ENCODE measurements around the gene LRRC18.

LRRC18 gene

GRCh38 chr10:48946891-48947500 lies 7.4 kb upstream of the LRRC18 start:
- no peak overlapping the region for H3K9ac ChIP-seq (ENCODE audit: low read depth in 1 of 2, low read length in 2 of 2)
- H3K27ac ChIP-seq (ENCODE audit: low read depth, low read length) = no peak overlapping the region
- no peaks in the 10 kb centered on the region for H3K27me3 ChIP-seq (ENCODE audit: control insufficient read depth in 1 of 2, insufficient read depth in 2 of 2, low read length in 2 of 2)
- H3K9me3 ChIP-seq (ENCODE audit: control insufficient read depth in 1 of 2, low read length in 2 of 2) = no peaks in the 10 kb centered on the region
- no peaks in the 10 kb centered on the region for H3K36me3 ChIP-seq (ENCODE audit: control insufficient read depth in 1 of 2, insufficient read depth in 2 of 2, low read length in 2 of 2)
- no peak overlapping the region for H3K4me3 ChIP-seq (ENCODE audit: low read depth in 1 of 2, low read length in 2 of 2)
- peaks cover 0 to 8% of the 10 kb centered on the region in 2 donors for H3K4me1 ChIP-seq (ENCODE audit: control insufficient read depth in 1 of 2, insufficient read depth in 2 of 2, low read length in 2 of 2)

- Histone ChIP-seq H3K4me3 (ENCODE audit: low read depth in 1 of 2, low read length in 2 of 2) (no peak overlapping the region), H3K9me3 (ENCODE audit: control insufficient read depth in 1 of 2, low read length in 2 of 2) (no peaks in the 10 kb centered on the region), H3K9ac (ENCODE audit: low read depth in 1 of 2, low read length in 2 of 2) (no peak overlapping the region), H3K36me3 (ENCODE audit: control insufficient read depth in 1 of 2, insufficient read depth in 2 of 2, low read length in 2 of 2) (no peaks in the 10 kb centered on the region), H3K27me3 (ENCODE audit: control insufficient read depth in 1 of 2, insufficient read depth in 2 of 2, low read length in 2 of 2) (no peaks in the 10 kb centered on the region), H3K27ac (ENCODE audit: low read depth, low read length) (no peak overlapping the region), H3K4me1 (ENCODE audit: control insufficient read depth in 1 of 2, insufficient read depth in 2 of 2, low read length in 2 of 2) (peaks cover 0 to 8% of the 10 kb centered on the region in 2 donors)
These were observed 6.7 kb upstream of the LRRC18 start for GRCh38 chr10:48946332-48946731.

- Histone ChIP-seq H3K9ac (ENCODE audit: low read depth in 1 of 2, low read length in 2 of 2) (no peak overlapping the region), H3K4me1 (ENCODE audit: control insufficient read depth in 1 of 2, insufficient read depth in 2 of 2, low read length in 2 of 2) (peaks cover 0 to 8% of the 10 kb centered on the region in 2 donors), H3K9me3 (ENCODE audit: control insufficient read depth in 1 of 2, low read length in 2 of 2) (no peaks in the 10 kb centered on the region), H3K27me3 (ENCODE audit: control insufficient read depth in 1 of 2, insufficient read depth in 2 of 2, low read length in 2 of 2) (no peaks in the 10 kb centered on the region), H3K27ac (ENCODE audit: low read depth, low read length) (no peak overlapping the region), H3K36me3 (ENCODE audit: control insufficient read depth in 1 of 2, insufficient read depth in 2 of 2, low read length in 2 of 2) (no peaks in the 10 kb centered on the region), H3K4me3 (ENCODE audit: low read depth in 1 of 2, low read length in 2 of 2) (no peak overlapping the region)
These were observed 5.9 kb upstream of the LRRC18 start for GRCh38 chr10:48945441-48946130.

- no peaks in the 10 kb centered on the region for H3K36me3 ChIP-seq (ENCODE audit: control insufficient read depth in 1 of 2, insufficient read depth in 2 of 2, low read length in 2 of 2)
- no peaks in the 10 kb centered on the region for H3K9me3 ChIP-seq (ENCODE audit: control insufficient read depth in 1 of 2, low read length in 2 of 2)
- H3K9ac ChIP-seq (ENCODE audit: low read depth in 1 of 2, low read length in 2 of 2) = no peak overlapping the region
- peaks cover 0 to 8% of the 10 kb centered on the region in 2 donors for H3K4me1 ChIP-seq (ENCODE audit: control insufficient read depth in 1 of 2, insufficient read depth in 2 of 2, low read length in 2 of 2)
- no peaks in the 10 kb centered on the region for H3K27me3 ChIP-seq (ENCODE audit: control insufficient read depth in 1 of 2, insufficient read depth in 2 of 2, low read length in 2 of 2)
- no peak overlapping the region for H3K4me3 ChIP-seq (ENCODE audit: low read depth in 1 of 2, low read length in 2 of 2)
- no peak overlapping the region for H3K27ac ChIP-seq (ENCODE audit: low read depth, low read length)
These were observed 4.5 kb upstream of the LRRC18 start for GRCh38 chr10:48944171-48944570.

- H3K9me3 ChIP-seq (ENCODE audit: control insufficient read depth in 1 of 2, low read length in 2 of 2) = no peaks in the 10 kb centered on the region
- H3K36me3 ChIP-seq (ENCODE audit: control insufficient read depth in 1 of 2, insufficient read depth in 2 of 2, low read length in 2 of 2) = no peaks in the 10 kb centered on the region
- no peaks in the 10 kb centered on the region for H3K27me3 ChIP-seq (ENCODE audit: control insufficient read depth in 1 of 2, insufficient read depth in 2 of 2, low read length in 2 of 2)
- no peak overlapping the region for H3K9ac ChIP-seq (ENCODE audit: low read depth in 1 of 2, low read length in 2 of 2)
- H3K4me1 ChIP-seq (ENCODE audit: control insufficient read depth in 1 of 2, insufficient read depth in 2 of 2, low read length in 2 of 2) = peaks cover 0 to 8% of the 10 kb centered on the region in 2 donors
- no peak overlapping the region for H3K4me3 ChIP-seq (ENCODE audit: low read depth in 1 of 2, low read length in 2 of 2)
- no peak overlapping the region for H3K27ac ChIP-seq (ENCODE audit: low read depth, low read length)
These were observed 3.5 kb upstream of the LRRC18 start for GRCh38 chr10:48943096-48943495.

GRCh38 chr10:48941427-48942075 lies 1.9 kb upstream of the LRRC18 start:
- Histone ChIP-seq H3K9ac (ENCODE audit: low read depth in 1 of 2, low read length in 2 of 2) (no peak overlapping the region), H3K4me1 (ENCODE audit: control insufficient read depth in 1 of 2, insufficient read depth in 2 of 2, low read length in 2 of 2) (peaks cover 0 to 8% of the 10 kb centered on the region in 2 donors), H3K36me3 (ENCODE audit: control insufficient read depth in 1 of 2, insufficient read depth in 2 of 2, low read length in 2 of 2) (no peaks in the 10 kb centered on the region), H3K4me3 (ENCODE audit: low read depth in 1 of 2, low read length in 2 of 2) (no peak overlapping the region), H3K27me3 (ENCODE audit: control insufficient read depth in 1 of 2, insufficient read depth in 2 of 2, low read length in 2 of 2) (no peaks in the 10 kb centered on the region), H3K9me3 (ENCODE audit: control insufficient read depth in 1 of 2, low read length in 2 of 2) (no peaks in the 10 kb centered on the region), H3K27ac (ENCODE audit: low read depth, low read length) (no peak overlapping the region)

- H3K4me3 ChIP-seq (ENCODE audit: low read depth in 1 of 2, low read length in 2 of 2) = no peak overlapping the region
- H3K9ac ChIP-seq (ENCODE audit: low read depth in 1 of 2, low read length in 2 of 2) = no peak overlapping the region
- H3K27ac ChIP-seq (ENCODE audit: low read depth, low read length) = no peak overlapping the region
- H3K27me3 ChIP-seq (ENCODE audit: control insufficient read depth in 1 of 2, insufficient read depth in 2 of 2, low read length in 2 of 2) = no peaks in the 10 kb centered on the region
- H3K9me3 ChIP-seq (ENCODE audit: control insufficient read depth in 1 of 2, low read length in 2 of 2) = no peaks in the 10 kb centered on the region
- H3K4me1 ChIP-seq (ENCODE audit: control insufficient read depth in 1 of 2, insufficient read depth in 2 of 2, low read length in 2 of 2) = peaks cover 0 to 8% of the 10 kb centered on the region in 2 donors
- no peaks in the 10 kb centered on the region for H3K36me3 ChIP-seq (ENCODE audit: control insufficient read depth in 1 of 2, insufficient read depth in 2 of 2, low read length in 2 of 2)
These were observed 1.3 kb upstream of the LRRC18 start for GRCh38 chr10:48940958-48941357.

- Histone ChIP-seq H3K9ac (ENCODE audit: low read depth in 1 of 2, low read length in 2 of 2) (no peak overlapping the region), H3K27me3 (ENCODE audit: control insufficient read depth in 1 of 2, insufficient read depth in 2 of 2, low read length in 2 of 2) (no peaks in the 10 kb centered on the region), H3K4me1 (ENCODE audit: control insufficient read depth in 1 of 2, insufficient read depth in 2 of 2, low read length in 2 of 2) (peaks cover 0 to 2% of the 10 kb centered on the region in 2 donors), H3K4me3 (ENCODE audit: low read depth in 1 of 2, low read length in 2 of 2) (no peak overlapping the region), H3K9me3 (ENCODE audit: control insufficient read depth in 1 of 2, low read length in 2 of 2) (no peaks in the 10 kb centered on the region), H3K36me3 (ENCODE audit: control insufficient read depth in 1 of 2, insufficient read depth in 2 of 2, low read length in 2 of 2) (no peaks in the 10 kb centered on the region), H3K27ac (ENCODE audit: low read depth, low read length) (no peak overlapping the region)
These were observed 732 bp upstream of the LRRC18 start for GRCh38 chr10:48940372-48940771.

- H3K4me3 ChIP-seq (ENCODE audit: low read depth in 1 of 2, low read length in 2 of 2) = no peak overlapping the region
These were observed 577 bp downstream of the LRRC18 start for GRCh38 chr10:48938990-48939536.

GRCh38 chr10:48938281-48938680 lies 1.4 kb downstream of the LRRC18 start:
- Histone ChIP-seq H3K9ac (ENCODE audit: low read depth in 1 of 2, low read length in 2 of 2) (no peak overlapping the region), H3K27me3 (ENCODE audit: control insufficient read depth in 1 of 2, insufficient read depth in 2 of 2, low read length in 2 of 2) (no peaks in the 10 kb centered on the region), H3K36me3 (ENCODE audit: control insufficient read depth in 1 of 2, insufficient read depth in 2 of 2, low read length in 2 of 2) (no peaks in the 10 kb centered on the region), H3K4me1 (ENCODE audit: control insufficient read depth in 1 of 2, insufficient read depth in 2 of 2, low read length in 2 of 2) (no peaks in the 10 kb centered on the region), H3K4me3 (ENCODE audit: low read depth in 1 of 2, low read length in 2 of 2) (no peak overlapping the region), H3K9me3 (ENCODE audit: control insufficient read depth in 1 of 2, low read length in 2 of 2) (no peaks in the 10 kb centered on the region), H3K27ac (ENCODE audit: low read depth, low read length) (no peak overlapping the region)

More at GRCh38 chr10:48938990-48939536, 577 bp downstream of the LRRC18 start:
- Histone ChIP-seq H3K9ac (ENCODE audit: low read depth in 1 of 2, low read length in 2 of 2) (no peak overlapping the region), H3K27me3 (ENCODE audit: control insufficient read depth in 1 of 2, insufficient read depth in 2 of 2, low read length in 2 of 2) (no peaks in the 10 kb centered on the region), H3K9me3 (ENCODE audit: control insufficient read depth in 1 of 2, low read length in 2 of 2) (no peaks in the 10 kb centered on the region), H3K27ac (ENCODE audit: low read depth, low read length) (no peak overlapping the region), H3K4me1 (ENCODE audit: control insufficient read depth in 1 of 2, insufficient read depth in 2 of 2, low read length in 2 of 2) (no peaks in the 10 kb centered on the region), H3K36me3 (ENCODE audit: control insufficient read depth in 1 of 2, insufficient read depth in 2 of 2, low read length in 2 of 2) (no peaks in the 10 kb centered on the region)

Measured in duodenal mucosa (tissue), 2 donors.